ENCODE results near the gene TRAF5. TPM values are rescaled to one million over a fixed set of nuclear protein-coding genes. Genes with fewer than 3 reads are reported as not detected.
"Not testable (repeated sequence)": the region's sequence is repeated elsewhere in the genome, so short reads cannot be mapped to it uniquely, and the experiment has no call there.

The TRAF5 gene
- total RNA-seq, 1 donor from 2014 or later: 14.4 TPM

GRCh38 chr1:211349741-211350140, 23.1 kb downstream of the TRAF5 start:
- Mint-ChIP-seq H3K9me3 (ENCODE audit: unreplicated experiment) (peaks cover 2% of the 10 kb centered on the region), H3K27me3 (ENCODE audit: low read depth, unreplicated experiment) (no peaks in the 10 kb centered on the region), H3K4me3 (ENCODE audit: unreplicated experiment) (no peak overlapping the region), H3K4me1 (ENCODE audit: low read depth, unreplicated experiment) (peaks cover 11% of the 10 kb centered on the region), H3K27ac (ENCODE audit: unreplicated experiment) (no peak overlapping the region), H3K36me3 (ENCODE audit: low read depth, unreplicated experiment) (peaks cover 32% of the 10 kb centered on the region)
- FAIRE-seq (no peak), DNase-seq (ENCODE audit: low read depth) (no peak)
- H3K4me2 ChIP-seq (ENCODE audit: low read length): no peak overlapping the region
- no peak for TF ChIP-seq EZH2 (IDR thresholded peaks at IDR 0.05; ENCODE audit: insufficient read depth, low read length)
- TF ChIP-seq CTCF (IDR thresholded peaks at IDR 0.05; ENCODE audit: insufficient read depth, low read depth, low read length): no peak
- H3K36me3 ChIP-seq (ENCODE audit: insufficient read depth, low read length): peaks cover 2% of the 10 kb centered on the region
- H3K79me2 ChIP-seq (ENCODE audit: insufficient read depth, low read length): peaks cover 21% of the 10 kb centered on the region
- H4K20me1 ChIP-seq (ENCODE audit: insufficient read depth, low read length): peaks cover 33% of the 10 kb centered on the region
- no peaks in the 10 kb centered on the region for H3K9me3 ChIP-seq (ENCODE audit: insufficient read depth, low read depth, low read length)
- no peak overlapping the region for H3K27ac ChIP-seq (ENCODE audit: low read depth, low read length)
- no peak overlapping the region for H3K4me3 ChIP-seq (ENCODE audit: insufficient read depth, low read depth, low read length)
- no peak overlapping the region for H3K9ac ChIP-seq (ENCODE audit: low read length)
- H3K27me3 ChIP-seq (ENCODE audit: insufficient read depth, low read length): no peaks in the 10 kb centered on the region
- peaks cover 6% of the 10 kb centered on the region for H3K4me1 ChIP-seq (ENCODE audit: insufficient read depth, low read length)
- no peak overlapping the region for H2AFZ ChIP-seq (ENCODE audit: low read depth, low read length)

- not testable (repeated sequence) for H3K27ac ChIP-seq (ENCODE audit: low read depth, low read length); H3K36me3 ChIP-seq (ENCODE audit: insufficient read depth, low read length); DNase-seq (ENCODE audit: low read depth); H3K9me3 Mint-ChIP-seq (ENCODE audit: unreplicated experiment); H3K4me2 ChIP-seq (ENCODE audit: low read length); H3K4me1 ChIP-seq (ENCODE audit: insufficient read depth, low read length); H2AFZ ChIP-seq (ENCODE audit: low read depth, low read length); H3K4me1 Mint-ChIP-seq (ENCODE audit: low read depth, unreplicated experiment); H3K4me3 Mint-ChIP-seq (ENCODE audit: unreplicated experiment); H3K27me3 Mint-ChIP-seq (ENCODE audit: low read depth, unreplicated experiment); H3K9ac ChIP-seq (ENCODE audit: low read length); H3K4me3 ChIP-seq (ENCODE audit: insufficient read depth, low read depth, low read length); FAIRE-seq; H3K27ac Mint-ChIP-seq (ENCODE audit: unreplicated experiment); H3K9me3 ChIP-seq (ENCODE audit: insufficient read depth, low read depth, low read length); H3K27me3 ChIP-seq (ENCODE audit: insufficient read depth, low read length)
- Histone ChIP-seq H4K20me1 (ENCODE audit: insufficient read depth, low read length) (peaks cover 26% of the 10 kb centered on the region), H3K79me2 (ENCODE audit: insufficient read depth, low read length) (peaks cover 15% of the 10 kb centered on the region)
- peaks cover 28% of the 10 kb centered on the region for H3K36me3 Mint-ChIP-seq (ENCODE audit: low read depth, unreplicated experiment)
Observed at GRCh38 chr1:211352055-211352454, 25.4 kb downstream of the TRAF5 start.

GRCh38 chr1:211352465-211352864, 25.8 kb downstream of the TRAF5 start:
- no peak overlapping the region for H3K4me3 Mint-ChIP-seq (ENCODE audit: unreplicated experiment)
- TF ChIP-seq EZH2 (IDR thresholded peaks at IDR 0.05; ENCODE audit: insufficient read depth, low read length) (no peak), CTCF (IDR thresholded peaks at IDR 0.05; ENCODE audit: insufficient read depth, low read depth, low read length) (no peak)

More at GRCh38 chr1:211352465-211352864, 25.8 kb downstream of the TRAF5 start:
- peaks cover 2% of the 10 kb centered on the region for H3K9me3 Mint-ChIP-seq (ENCODE audit: unreplicated experiment)
- peaks cover 2% of the 10 kb centered on the region for H3K36me3 ChIP-seq (ENCODE audit: insufficient read depth, low read length)
- no peak overlapping the region for H2AFZ ChIP-seq (ENCODE audit: low read depth, low read length)
- H3K27ac ChIP-seq (ENCODE audit: low read depth, low read length): no peak overlapping the region
- H3K4me1 ChIP-seq (ENCODE audit: insufficient read depth, low read length): peaks cover 11% of the 10 kb centered on the region
- FAIRE-seq: no peak
- no peak overlapping the region for H3K4me3 ChIP-seq (ENCODE audit: insufficient read depth, low read depth, low read length)
- H3K27me3 Mint-ChIP-seq (ENCODE audit: low read depth, unreplicated experiment): no peaks in the 10 kb centered on the region
- DNase-seq (ENCODE audit: low read depth): no peak
- H3K4me2 ChIP-seq (ENCODE audit: low read length): no peak overlapping the region
- peaks cover 8% of the 10 kb centered on the region for H3K4me1 Mint-ChIP-seq (ENCODE audit: low read depth, unreplicated experiment)
- no peaks in the 10 kb centered on the region for H3K9me3 ChIP-seq (ENCODE audit: insufficient read depth, low read depth, low read length)
- no peak overlapping the region for H3K9ac ChIP-seq (ENCODE audit: low read length)
- peaks cover 26% of the 10 kb centered on the region for H4K20me1 ChIP-seq (ENCODE audit: insufficient read depth, low read length)
- H3K79me2 ChIP-seq (ENCODE audit: insufficient read depth, low read length): peaks cover 15% of the 10 kb centered on the region
- no peaks in the 10 kb centered on the region for H3K27me3 ChIP-seq (ENCODE audit: insufficient read depth, low read length)
- H3K27ac Mint-ChIP-seq (ENCODE audit: unreplicated experiment): no peak overlapping the region
- peaks cover 28% of the 10 kb centered on the region for H3K36me3 Mint-ChIP-seq (ENCODE audit: low read depth, unreplicated experiment)

All from astrocyte (in vitro differentiated cells and primary cell).